Measurements from ENCODE around the gene HSPBP1. TPM values are rescaled to one million over a fixed set of nuclear protein-coding genes. Genes with fewer than 3 reads are reported as not detected.

The HSPBP1 gene
- total and polyA plus RNA-seq, 4 donors, result 19.3 to 62.2 (median 51.7) TPM

GRCh38 chr19:55300886-55301458 is 21.1 kb upstream of the HSPBP1 start:
- Histone ChIP-seq H3K4me1 (ENCODE audit: control insufficient read depth in 5 of 5, insufficient read depth in 5 of 5, low read length in 5 of 5) (peaks cover 0 to 8% (median 3%) of the 10 kb centered on the region in 5 donors), H3K4me3 (no peak overlapping the region), H3K27me3 (ENCODE audit: control insufficient read depth in 3 of 3, insufficient read depth in 3 of 3, low read length in 2 of 3) (no peaks in the 10 kb centered on the region), H3K36me3 (ENCODE audit: control insufficient read depth in 4 of 4, insufficient read depth in 4 of 4, low read length in 4 of 4) (peaks cover 0 to 10% (median 2%) of the 10 kb centered on the region in 4 donors), H3K27ac (ENCODE audit: low read depth in 1 of 2, low read length in 1 of 2) (no peak overlapping the region), H3K9me3 (ENCODE audit: control insufficient read depth in 4 of 4, insufficient read depth in 3 of 4, low read length in 3 of 4) (no peaks in the 10 kb centered on the region), H3K9ac (ENCODE audit: insufficient read depth in 1 of 2, low read length in 2 of 2) (no peak overlapping the region)
- TF ChIP-seq, protein P1, sequence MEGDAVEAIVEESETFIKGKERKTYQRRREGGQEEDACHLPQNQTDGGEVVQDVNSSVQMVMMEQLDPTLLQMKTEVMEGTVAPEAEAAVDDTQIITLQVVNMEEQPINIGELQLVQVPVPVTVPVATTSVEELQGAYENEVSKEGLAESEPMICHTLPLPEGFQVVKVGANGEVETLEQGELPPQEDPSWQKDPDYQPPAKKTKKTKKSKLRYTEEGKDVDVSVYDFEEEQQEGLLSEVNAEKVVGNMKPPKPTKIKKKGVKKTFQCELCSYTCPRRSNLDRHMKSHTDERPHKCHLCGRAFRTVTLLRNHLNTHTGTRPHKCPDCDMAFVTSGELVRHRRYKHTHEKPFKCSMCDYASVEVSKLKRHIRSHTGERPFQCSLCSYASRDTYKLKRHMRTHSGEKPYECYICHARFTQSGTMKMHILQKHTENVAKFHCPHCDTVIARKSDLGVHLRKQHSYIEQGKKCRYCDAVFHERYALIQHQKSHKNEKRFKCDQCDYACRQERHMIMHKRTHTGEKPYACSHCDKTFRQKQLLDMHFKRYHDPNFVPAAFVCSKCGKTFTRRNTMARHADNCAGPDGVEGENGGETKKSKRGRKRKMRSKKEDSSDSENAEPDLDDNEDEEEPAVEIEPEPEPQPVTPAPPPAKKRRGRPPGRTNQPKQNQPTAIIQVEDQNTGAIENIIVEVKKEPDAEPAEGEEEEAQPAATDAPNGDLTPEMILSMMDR (IDR thresholded peaks at IDR 0.05; ENCODE audit: control extremely low read depth, extremely low read depth), result no peak
- no peak for DNase-seq
- 77 to 78% methylated on average over 15 of the region's 15 CpGs for WGBS, 2 donors
- no peak for ATAC-seq (ENCODE audit: insufficient read depth, low FRiP score)

GRCh38 chr19:55299991-55300390 is 20.1 kb upstream of the HSPBP1 start:
- no peak overlapping the region for H3K27ac ChIP-seq (ENCODE audit: low read depth in 1 of 2, low read length in 1 of 2)
- H3K4me3 ChIP-seq, result no peak overlapping the region
- DNase-seq, result no peak
- no peaks in the 10 kb centered on the region for H3K27me3 ChIP-seq (ENCODE audit: control insufficient read depth in 3 of 3, insufficient read depth in 3 of 3, low read length in 2 of 3)
- no peak for ATAC-seq (ENCODE audit: insufficient read depth, low FRiP score)
- H3K9me3 ChIP-seq (ENCODE audit: control insufficient read depth in 4 of 4, insufficient read depth in 3 of 4, low read length in 3 of 4), result no peaks in the 10 kb centered on the region
- TF ChIP-seq, protein P1 (IDR thresholded peaks at IDR 0.05; ENCODE audit: control extremely low read depth, extremely low read depth), result no peak
- H3K4me1 ChIP-seq (ENCODE audit: control insufficient read depth in 5 of 5, insufficient read depth in 5 of 5, low read length in 5 of 5), result peaks cover 0 to 8% (median 3%) of the 10 kb centered on the region in 5 donors
- WGBS, 2 donors, result 84 to 95% methylated on average over 10 of the region's 10 CpGs
- H3K9ac ChIP-seq (ENCODE audit: insufficient read depth in 1 of 2, low read length in 2 of 2), result no peak overlapping the region
- peaks cover 0 to 6% (median 2%) of the 10 kb centered on the region in 4 donors for H3K36me3 ChIP-seq (ENCODE audit: control insufficient read depth in 4 of 4, insufficient read depth in 4 of 4, low read length in 4 of 4)

- H3K4me1 ChIP-seq (ENCODE audit: control insufficient read depth in 5 of 5, insufficient read depth in 5 of 5, low read length in 5 of 5), result peaks cover 0 to 8% (median 3%) of the 10 kb centered on the region in 5 donors
- DNase-seq (no peak), ATAC-seq (ENCODE audit: insufficient read depth, low FRiP score) (no peak)
- H3K9ac ChIP-seq (ENCODE audit: insufficient read depth in 1 of 2, low read length in 2 of 2), result no peak overlapping the region
- no peak overlapping the region for H3K27ac ChIP-seq (ENCODE audit: low read depth in 1 of 2, low read length in 1 of 2)
- H3K27me3 ChIP-seq (ENCODE audit: control insufficient read depth in 3 of 3, insufficient read depth in 3 of 3, low read length in 2 of 3), result no peaks in the 10 kb centered on the region
- H3K4me3 ChIP-seq, result no peak overlapping the region
- no peaks in the 10 kb centered on the region for H3K9me3 ChIP-seq (ENCODE audit: control insufficient read depth in 4 of 4, insufficient read depth in 3 of 4, low read length in 3 of 4)
- WGBS, 2 donors, result 88% methylated on average over 10 of the region's 10 CpGs
- H3K36me3 ChIP-seq (ENCODE audit: control insufficient read depth in 4 of 4, insufficient read depth in 4 of 4, low read length in 4 of 4), result peaks cover 0 to 7% (median 2%) of the 10 kb centered on the region in 4 donors
- TF ChIP-seq, protein P1 (IDR thresholded peaks at IDR 0.05; ENCODE audit: control extremely low read depth, extremely low read depth), result no peak
Measured at GRCh38 chr19:55297267-55297666, 17.4 kb upstream of the HSPBP1 start.
